ENCODE data around the gene PHYH. TPM values are rescaled to one million over a fixed set of nuclear protein-coding genes. Genes with fewer than 3 reads are reported as not detected.
"Not testable (repeated sequence)": the region's sequence is repeated elsewhere in the genome, so short reads cannot be mapped to it uniquely, and the experiment has no call there.

The PHYH gene
- total RNA-seq, 1 donor from 2014 or later, result 22.1 TPM

DNA sequence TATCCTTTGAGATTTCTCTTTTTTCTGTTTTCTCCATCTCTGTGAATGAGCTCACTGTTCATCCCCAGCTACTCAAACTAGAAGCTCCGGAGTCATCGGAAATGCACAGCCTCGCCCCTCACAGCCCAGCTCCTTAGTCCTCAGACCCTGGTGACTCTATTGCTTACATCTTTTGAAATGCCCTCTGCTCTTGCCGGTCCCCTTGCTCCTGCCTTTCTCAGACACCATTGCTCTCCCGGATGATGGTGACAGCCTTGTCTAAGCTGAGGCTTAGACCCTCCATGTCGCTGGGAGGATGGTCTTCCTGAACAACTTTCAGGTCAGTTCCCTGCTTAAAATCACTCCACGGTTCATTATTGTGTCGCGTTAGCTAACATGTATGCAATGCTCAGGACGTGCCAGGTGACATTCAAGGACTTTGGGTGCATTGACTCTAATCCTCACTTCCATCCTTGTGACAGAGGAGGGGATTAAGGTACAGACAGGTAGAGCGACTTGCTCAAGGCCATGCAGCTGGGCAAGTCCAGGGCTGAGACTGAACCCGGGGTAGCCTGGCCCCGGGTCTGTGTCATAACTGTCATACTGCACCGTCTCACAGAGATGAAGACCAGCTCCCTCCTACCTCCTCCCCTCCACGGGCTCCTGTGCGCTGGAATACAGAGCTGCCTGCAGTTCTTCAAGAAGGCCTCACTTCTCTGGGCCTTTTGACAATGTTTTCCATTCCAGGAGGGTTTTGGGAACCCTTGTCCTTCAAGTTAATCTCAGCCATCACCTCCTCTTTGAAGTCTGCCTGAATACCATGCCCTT, 61.4 kb downstream of the PHYH start:
- peaks cover 8% of the 10 kb centered on the region for H3K27me3 Mint-ChIP-seq (ENCODE audit: unreplicated experiment)
- H3K4me3 Mint-ChIP-seq (ENCODE audit: unreplicated experiment), result no peak overlapping the region
- TF ChIP-seq, protein P1, sequence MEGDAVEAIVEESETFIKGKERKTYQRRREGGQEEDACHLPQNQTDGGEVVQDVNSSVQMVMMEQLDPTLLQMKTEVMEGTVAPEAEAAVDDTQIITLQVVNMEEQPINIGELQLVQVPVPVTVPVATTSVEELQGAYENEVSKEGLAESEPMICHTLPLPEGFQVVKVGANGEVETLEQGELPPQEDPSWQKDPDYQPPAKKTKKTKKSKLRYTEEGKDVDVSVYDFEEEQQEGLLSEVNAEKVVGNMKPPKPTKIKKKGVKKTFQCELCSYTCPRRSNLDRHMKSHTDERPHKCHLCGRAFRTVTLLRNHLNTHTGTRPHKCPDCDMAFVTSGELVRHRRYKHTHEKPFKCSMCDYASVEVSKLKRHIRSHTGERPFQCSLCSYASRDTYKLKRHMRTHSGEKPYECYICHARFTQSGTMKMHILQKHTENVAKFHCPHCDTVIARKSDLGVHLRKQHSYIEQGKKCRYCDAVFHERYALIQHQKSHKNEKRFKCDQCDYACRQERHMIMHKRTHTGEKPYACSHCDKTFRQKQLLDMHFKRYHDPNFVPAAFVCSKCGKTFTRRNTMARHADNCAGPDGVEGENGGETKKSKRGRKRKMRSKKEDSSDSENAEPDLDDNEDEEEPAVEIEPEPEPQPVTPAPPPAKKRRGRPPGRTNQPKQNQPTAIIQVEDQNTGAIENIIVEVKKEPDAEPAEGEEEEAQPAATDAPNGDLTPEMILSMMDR (IDR thresholded peaks at IDR 0.05), result no peak
- H3K27ac Mint-ChIP-seq (ENCODE audit: unreplicated experiment), result no peak overlapping the region
- no peaks in the 10 kb centered on the region for H3K36me3 Mint-ChIP-seq (ENCODE audit: unreplicated experiment)
- no peaks in the 10 kb centered on the region for H3K4me1 Mint-ChIP-seq (ENCODE audit: unreplicated experiment)
- DNase-seq (ENCODE audit: extremely low spot score, unreplicated experiment), result no peak
- no peaks in the 10 kb centered on the region for H3K9me3 Mint-ChIP-seq (ENCODE audit: unreplicated experiment)

DNA sequence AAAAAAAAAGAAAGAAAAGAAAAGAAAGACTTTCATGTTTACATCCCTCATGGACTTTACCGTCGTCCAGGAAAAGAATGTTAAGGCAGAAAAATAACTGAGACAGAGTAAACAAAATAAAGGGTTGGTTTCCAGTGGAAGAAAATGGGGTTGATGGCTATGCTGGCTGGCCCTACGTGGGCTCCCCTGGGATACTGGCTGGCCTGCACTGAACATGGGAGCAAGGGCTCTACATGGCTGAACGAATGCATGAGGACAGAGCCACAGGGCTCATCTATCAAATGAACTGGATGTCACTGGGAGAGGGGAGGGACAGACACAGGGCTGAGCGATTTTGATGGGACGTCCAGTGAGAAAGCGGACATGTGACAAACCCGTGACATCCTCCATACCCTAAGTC, 63.2 kb downstream of the PHYH start:
- TF ChIP-seq, protein P1 (IDR thresholded peaks at IDR 0.05), result no peak
- Mint-ChIP-seq H3K27ac (ENCODE audit: unreplicated experiment) (no peak overlapping the region), H3K36me3 (ENCODE audit: unreplicated experiment) (no peaks in the 10 kb centered on the region), H3K27me3 (ENCODE audit: unreplicated experiment) (peaks cover 8% of the 10 kb centered on the region), H3K4me1 (ENCODE audit: unreplicated experiment) (no peaks in the 10 kb centered on the region), H3K9me3 (ENCODE audit: unreplicated experiment) (no peaks in the 10 kb centered on the region), H3K4me3 (ENCODE audit: unreplicated experiment) (no peak overlapping the region)
- DNase-seq (ENCODE audit: extremely low spot score, unreplicated experiment), result no peak

DNA sequence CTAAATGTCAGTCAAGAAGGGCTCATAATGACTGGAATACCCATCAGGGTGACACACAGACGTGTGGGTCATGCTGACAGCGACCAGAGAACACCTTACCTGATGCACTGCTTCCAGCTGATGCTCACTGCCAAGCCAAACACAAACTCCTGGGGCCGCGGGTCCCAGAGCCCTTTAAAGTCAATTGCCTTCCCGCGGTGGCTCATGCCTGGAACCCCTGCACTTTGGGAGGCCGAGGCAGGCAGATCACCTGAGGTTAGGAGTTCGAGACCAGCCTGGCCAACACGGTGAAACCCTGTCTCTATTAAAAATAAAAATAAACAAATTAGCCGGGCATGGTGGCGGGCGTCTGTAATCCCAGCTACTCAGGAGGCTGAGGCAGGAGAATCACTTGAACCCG, 65.1 kb downstream of the PHYH start:
- not testable (repeated sequence) for H3K9me3 Mint-ChIP-seq (ENCODE audit: unreplicated experiment); H3K27ac Mint-ChIP-seq (ENCODE audit: unreplicated experiment); H3K36me3 Mint-ChIP-seq (ENCODE audit: unreplicated experiment); H3K4me1 Mint-ChIP-seq (ENCODE audit: unreplicated experiment); DNase-seq (ENCODE audit: extremely low spot score, unreplicated experiment); H3K4me3 Mint-ChIP-seq (ENCODE audit: unreplicated experiment)
- H3K27me3 Mint-ChIP-seq (ENCODE audit: unreplicated experiment), result peaks cover 13% of the 10 kb centered on the region

DNA sequence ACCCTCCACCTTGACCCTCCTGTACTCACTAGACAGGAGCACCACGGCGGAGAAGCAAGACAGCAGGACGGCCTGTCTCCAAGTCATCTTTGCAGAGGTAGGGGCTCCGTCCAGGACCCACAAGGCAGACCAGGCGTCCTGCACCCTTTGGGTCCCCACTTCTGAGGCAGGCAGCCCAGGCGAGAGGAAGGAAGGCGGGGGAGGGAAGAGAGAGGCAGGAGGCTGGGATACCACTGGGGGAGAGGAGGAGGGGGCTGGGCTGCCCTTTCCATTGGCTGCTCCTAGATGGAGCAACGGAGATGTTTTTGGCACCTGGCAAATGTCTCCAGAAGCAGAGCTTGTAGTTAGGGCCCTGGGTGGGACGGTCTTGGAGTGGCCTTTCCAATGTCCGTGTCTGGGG, 65.7 kb downstream of the PHYH start, which contains the start of gene UCMA:
Gene UCMA, minus strand, starts transcription at position 203 of the 400 bp plus-strand sequence. Its CDS starts 116 bp downstream, at position 87.
- H3K4me1 Mint-ChIP-seq (ENCODE audit: unreplicated experiment), result no peaks in the 10 kb centered on the region
- H3K27me3 Mint-ChIP-seq (ENCODE audit: unreplicated experiment), result peaks cover 18% of the 10 kb centered on the region
- TF ChIP-seq, protein P1 (IDR thresholded peaks at IDR 0.05), result no peak
- DNase-seq (ENCODE audit: extremely low spot score, unreplicated experiment), result no peak
- no peak within 1 kb of the TSS for H3K27ac Mint-ChIP-seq (ENCODE audit: unreplicated experiment)
- no peak within 1 kb of the TSS for H3K4me3 Mint-ChIP-seq (ENCODE audit: unreplicated experiment)
- H3K9me3 Mint-ChIP-seq (ENCODE audit: unreplicated experiment), result no peaks in the 10 kb centered on the region
- H3K36me3 Mint-ChIP-seq (ENCODE audit: unreplicated experiment), result no peaks in the 10 kb centered on the region

DNA sequence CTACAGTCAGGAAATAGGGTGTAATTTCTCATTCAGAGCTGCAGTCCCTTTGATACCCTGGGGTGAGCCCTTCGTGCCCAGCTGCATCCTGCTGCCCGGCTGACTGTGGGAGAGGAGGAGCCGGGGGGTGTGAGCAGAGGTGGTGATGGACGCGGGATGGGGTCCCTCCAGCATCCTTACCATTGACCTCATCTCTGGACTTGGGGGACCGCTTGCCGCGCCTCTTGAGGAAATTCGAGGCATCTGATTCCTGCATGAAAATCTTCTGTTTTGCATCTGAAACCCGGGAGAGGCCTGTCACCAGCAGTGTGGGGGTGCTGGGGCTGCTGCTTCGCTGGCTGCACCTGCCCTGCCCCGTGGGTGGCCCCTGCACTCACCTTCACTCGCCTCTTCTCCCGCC, 66.5 kb downstream of the PHYH start:
- Mint-ChIP-seq H3K4me1 (ENCODE audit: unreplicated experiment) (no peaks in the 10 kb centered on the region), H3K4me3 (ENCODE audit: unreplicated experiment) (no peak overlapping the region), H3K27ac (ENCODE audit: unreplicated experiment) (no peak overlapping the region), H3K36me3 (ENCODE audit: unreplicated experiment) (no peaks in the 10 kb centered on the region), H3K9me3 (ENCODE audit: unreplicated experiment) (no peaks in the 10 kb centered on the region), H3K27me3 (ENCODE audit: unreplicated experiment) (peaks cover 19% of the 10 kb centered on the region)
- TF ChIP-seq, protein P1 (IDR thresholded peaks at IDR 0.05), result no peak
- DNase-seq (ENCODE audit: extremely low spot score, unreplicated experiment), result no peak

Measured in osteocyte (in vitro differentiated cells).